MM.1S (cell line): ENCODE results near the gene RHEB.

ENCODE experiments used
- DNase-seq: peaks from one replicate; pipeline ENCODE4 v3.0.0-alpha.2; 2015
- H2AFZ ChIP-seq: fragments of 300-600 bp; sonication (generic); 2 replicates; pipeline ENCODE4 v1.6.0; 2016; ENCODE audit warnings: antibody characterized with exemption, low read length
- H3F3A ChIP-seq: fragments of 300-600 bp; sonication (generic); 2 replicates; pipeline ENCODE4 v1.6.1; 2016; ENCODE audit warnings: mild to moderate bottlenecking, antibody characterized with exemption, low read length, moderate library complexity, mixed read lengths; ENCODE audit not compliant: insufficient read depth
- H3K27ac ChIP-seq: fragments of 300-600 bp; sonication (generic); 2 replicates; pipeline ENCODE4 v1.5.1; 2016; ENCODE audit warnings: mild to moderate bottlenecking, low read length
- H3K27me3 ChIP-seq: fragments of 300-600 bp; sonication (generic); replicated peaks from 2 replicates; pipeline ENCODE4 v1.6.0; 2016; ENCODE audit warnings: low read length; ENCODE audit not compliant: insufficient read depth
- H3K36me3 ChIP-seq: fragments of 300-600 bp; sonication (generic); replicated peaks from 2 replicates; pipeline ENCODE4 v1.6.1; 2016; ENCODE audit warnings: mild to moderate bottlenecking, low read length, mixed read lengths; ENCODE audit not compliant: insufficient read depth
- H3K4me1 ChIP-seq: fragments of 300-600 bp; sonication (generic); 2 replicates; pipeline ENCODE4 v1.6.1; 2016; ENCODE audit warnings: low read length, mixed read lengths
- H3K4me2 ChIP-seq: fragments of 300-600 bp; sonication (generic); 2 replicates; pipeline ENCODE4 v1.6.0; 2016; ENCODE audit warnings: low read depth, low read length
- H3K4me3 ChIP-seq: fragments of 300-600 bp; sonication (generic); 2 replicates; pipeline ENCODE4 v1.5.1; 2016; ENCODE audit warnings: low read length, mixed read lengths
- H3K79me2 ChIP-seq: fragments of 300-600 bp; sonication (generic); 2 replicates; pipeline ENCODE4 v1.6.1; 2016; ENCODE audit warnings: mixed run types, low read length, mixed read lengths
- H3K9ac ChIP-seq: fragments of 300-600 bp; sonication (generic); 2 replicates; pipeline ENCODE4 v1.6.1; 2016; ENCODE audit warnings: low read length, mixed read lengths
- H3K9me2 ChIP-seq: fragments of 300-600 bp; sonication (generic); replicated peaks from 2 replicates; pipeline ENCODE4 v1.6.1; 2016; ENCODE audit warnings: mild to moderate bottlenecking, low read length, mixed read lengths; ENCODE audit not compliant: insufficient read depth
- H3K9me3 ChIP-seq: fragments of 300-600 bp; sonication (generic); replicated peaks from 2 replicates; pipeline ENCODE4 v1.6.1; 2016; ENCODE audit warnings: mild to moderate bottlenecking, low read length, mixed read lengths; ENCODE audit not compliant: insufficient read depth
- H4K20me1 ChIP-seq: fragments of 300-600 bp; sonication (generic); 2 replicates; pipeline ENCODE4 v1.6.1; 2016; ENCODE audit warnings: mild to moderate bottlenecking, low read length, moderate library complexity, mixed read lengths; ENCODE audit not compliant: insufficient read depth
- CTCF ChIP-seq: fragments of 300-600 bp; sonication (generic); IDR thresholded peaks from 2 replicates; pipeline ENCODE4 v1.5.1; 2016; ENCODE audit warnings: antibody characterized with exemption, low read length, mixed read lengths
- EZH2 ChIP-seq: fragments of 300-600 bp; sonication (generic); optimal IDR thresholded peaks from 2 replicates; pipeline ENCODE3; 2017; ENCODE audit warnings: low read depth, mild to moderate bottlenecking, antibody characterized with exemption, low read length, mixed read lengths
- EZH2phosphoT487 ChIP-seq: fragments of 300-600 bp; sonication (generic); IDR thresholded peaks from 2 replicates; pipeline ENCODE4 v1.6.1; 2018; ENCODE audit warnings: antibody characterized with exemption, low read length

Gene RHEB

GRCh38 chr7:151490456-151491105 is 29.1 kb downstream of the RHEB start:
- Histone ChIP-seq H3K9me2 (no peaks in the 10 kb centered on the region), H3K79me2 (peaks cover 100% of the 10 kb centered on the region), H3K27me3 (no peaks in the 10 kb centered on the region), H3K4me2 (no peak overlapping the region), H3K4me3 (no peak overlapping the region), H3K27ac (no peak overlapping the region), H3F3A (no peaks in the 10 kb centered on the region), H4K20me1 (peaks cover 56% of the 10 kb centered on the region), H3K36me3 (peaks cover 27% of the 10 kb centered on the region; the same call in 1 of the 2 replicates), H3K9me3 (no peaks in the 10 kb centered on the region), H3K9ac (no peak overlapping the region), H3K4me1 (peaks cover 15% of the 10 kb centered on the region), H2AFZ (no peak overlapping the region)
- TF ChIP-seq EZH2phosphoT487 (no peak), CTCF (no peak), EZH2 (no peak)
- DNase-seq: no peak

- H3K9me3 ChIP-seq: no peaks in the 10 kb centered on the region
- no peak for DNase-seq
- no peaks in the 10 kb centered on the region for H3F3A ChIP-seq
- H3K4me2 ChIP-seq: no peak overlapping the region
- H3K36me3 ChIP-seq: peaks cover 34% of the 10 kb centered on the region; the same call in 1 of the 2 replicates
- no peak overlapping the region for H3K27ac ChIP-seq
- no peaks in the 10 kb centered on the region for H3K27me3 ChIP-seq
- peaks cover 13% of the 10 kb centered on the region for H3K4me1 ChIP-seq
- H2AFZ ChIP-seq: no peak overlapping the region
- H3K79me2 ChIP-seq: peaks cover 100% of the 10 kb centered on the region
- H3K4me3 ChIP-seq: no peak overlapping the region
- TF ChIP-seq CTCF: no peak
- no peak for TF ChIP-seq EZH2
- no peak for TF ChIP-seq EZH2phosphoT487
- H3K9me2 ChIP-seq: no peaks in the 10 kb centered on the region
- H3K9ac ChIP-seq: no peak overlapping the region
- peaks cover 45% of the 10 kb centered on the region for H4K20me1 ChIP-seq
Measured at GRCh38 chr7:151489498-151489897, 30.2 kb downstream of the RHEB start.

GRCh38 chr7:151488096-151488495 is 31.6 kb downstream of the RHEB start:
- no peaks in the 10 kb centered on the region for H3F3A ChIP-seq
- peaks cover 34% of the 10 kb centered on the region for H4K20me1 ChIP-seq
- H3K79me2 ChIP-seq: peaks cover 100% of the 10 kb centered on the region
- no peaks in the 10 kb centered on the region for H3K9me2 ChIP-seq
- no peaks in the 10 kb centered on the region for H3K27me3 ChIP-seq
- no peak overlapping the region for H3K27ac ChIP-seq
- H3K9ac ChIP-seq: no peak overlapping the region
- no peak overlapping the region for H3K4me2 ChIP-seq
- no peaks in the 10 kb centered on the region for H3K9me3 ChIP-seq
- no peak for DNase-seq
- no peak overlapping the region for H3K4me3 ChIP-seq
- peaks cover 44% of the 10 kb centered on the region; the same call in 1 of the 2 replicates for H3K36me3 ChIP-seq
- H2AFZ ChIP-seq: no peak overlapping the region
- no peaks in the 10 kb centered on the region for H3K4me1 ChIP-seq
- no peak for TF ChIP-seq CTCF
- TF ChIP-seq EZH2phosphoT487: no peak
- no peak for TF ChIP-seq EZH2
